GM18498 (cell line): ENCODE results near the gene KCNT1.

Source experiments
- ATAC-seq: cut with Tn5 transposase; IDR thresholded peaks from one replicate; pipeline ENCODE4 v1.9.1; 2021; ENCODE audit warnings: mild to moderate bottlenecking, moderate library complexity; ENCODE audit not compliant: unreplicated experiment

Gene KCNT1

DNA sequence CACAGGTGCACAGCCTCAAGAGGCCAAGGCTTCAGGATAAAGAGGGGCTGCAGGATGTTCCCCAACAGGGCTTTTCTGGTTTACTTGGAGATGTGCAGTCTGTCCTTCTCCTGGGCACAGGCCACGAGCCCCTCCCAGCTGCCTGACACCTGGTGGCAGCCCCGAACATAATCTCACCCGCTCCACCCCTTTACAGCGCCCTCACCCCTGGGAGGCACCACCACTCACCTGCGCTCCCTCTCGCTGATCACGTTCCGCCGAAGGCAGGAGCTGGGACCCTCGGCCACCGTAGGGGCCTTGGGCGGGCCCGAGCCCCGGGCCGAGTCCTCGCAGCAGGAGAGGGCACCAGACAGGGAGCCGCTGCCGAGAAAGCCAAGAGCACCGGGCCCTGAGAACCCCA is 3.2 kb upstream of the KCNT1 start:
- no peak for ATAC-seq

GRCh38 chr9:135699440-135699839 is 2.5 kb upstream of the KCNT1 start, which contains the start of gene SOHLH1:
Gene SOHLH1 (minus strand): TSS chr9:135699481. CDS start chr9:135699467, 14 bp downstream.
- ATAC-seq: no peak

- ATAC-seq: no peak
Measured at GRCh38 chr9:135700525-135700924, 1.5 kb upstream of the KCNT1 start.

DNA sequence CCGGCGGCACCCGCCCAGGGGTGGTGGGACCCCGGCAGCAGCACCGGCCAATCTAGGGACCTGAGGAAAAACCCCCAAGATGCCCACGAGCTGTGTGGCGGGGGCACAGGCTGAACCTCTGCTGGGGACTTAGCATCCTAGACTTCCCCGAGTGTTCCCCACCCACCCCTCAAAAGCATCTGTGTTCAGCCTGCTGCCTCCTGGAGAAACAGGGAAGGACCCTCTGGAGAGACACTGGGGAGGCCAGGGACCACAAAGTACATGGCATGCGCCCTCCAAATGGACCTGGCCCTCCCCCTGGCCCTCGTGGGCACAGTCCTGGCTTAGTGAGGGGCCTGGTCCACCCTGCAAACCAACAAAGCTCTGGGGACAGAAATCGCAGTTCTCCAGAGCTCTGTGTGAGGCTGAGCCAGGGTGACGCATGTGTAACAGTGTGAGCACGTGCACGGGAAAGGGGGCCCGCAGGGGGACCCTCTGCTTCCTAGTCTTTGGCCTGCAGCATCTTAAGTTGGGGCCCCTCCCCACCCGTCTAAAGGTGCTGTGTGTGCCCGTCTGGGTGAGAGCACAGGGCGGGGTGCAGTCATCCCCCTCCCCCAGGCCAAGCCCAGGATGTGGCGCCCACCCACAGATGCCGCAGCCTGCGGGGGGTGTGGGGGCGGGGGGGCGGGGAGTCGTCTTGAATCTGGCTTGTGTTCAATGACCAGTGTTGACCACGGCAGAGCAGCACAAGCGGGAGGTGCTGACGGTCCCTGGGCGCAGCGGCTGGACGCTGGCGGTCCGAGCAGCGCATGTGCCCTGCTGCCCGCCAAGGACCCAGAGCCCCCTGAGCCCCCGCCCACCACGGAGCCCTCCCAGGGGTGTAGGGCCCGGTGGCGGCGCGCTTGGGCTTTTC is 672 bp upstream of the KCNT1 start:
- no peak for ATAC-seq

- no peak for ATAC-seq
Measured at GRCh38 chr9:135703726-135704125, 1.7 kb downstream of the KCNT1 start.

DNA sequence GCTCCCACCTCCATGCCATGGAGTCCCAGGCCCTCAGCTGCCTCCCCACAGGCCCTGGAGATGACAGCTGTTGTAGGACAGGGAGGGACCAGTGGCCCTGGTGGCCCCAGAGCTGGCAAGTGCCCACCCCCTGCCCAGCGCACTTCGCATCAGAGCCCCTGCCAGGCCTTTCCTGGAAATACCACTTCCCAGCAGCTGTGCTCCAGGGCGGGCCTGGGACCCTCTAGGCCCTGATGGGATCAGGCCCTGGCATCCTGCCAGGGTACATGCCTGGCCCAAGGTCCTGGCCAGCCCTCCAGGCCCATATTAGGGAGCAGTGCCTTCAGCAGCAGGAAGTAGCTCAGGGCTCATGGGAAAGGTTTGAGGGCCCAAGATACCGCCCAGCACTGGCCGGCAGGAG is 2.5 kb downstream of the KCNT1 start:
- no peak for ATAC-seq

DNA sequence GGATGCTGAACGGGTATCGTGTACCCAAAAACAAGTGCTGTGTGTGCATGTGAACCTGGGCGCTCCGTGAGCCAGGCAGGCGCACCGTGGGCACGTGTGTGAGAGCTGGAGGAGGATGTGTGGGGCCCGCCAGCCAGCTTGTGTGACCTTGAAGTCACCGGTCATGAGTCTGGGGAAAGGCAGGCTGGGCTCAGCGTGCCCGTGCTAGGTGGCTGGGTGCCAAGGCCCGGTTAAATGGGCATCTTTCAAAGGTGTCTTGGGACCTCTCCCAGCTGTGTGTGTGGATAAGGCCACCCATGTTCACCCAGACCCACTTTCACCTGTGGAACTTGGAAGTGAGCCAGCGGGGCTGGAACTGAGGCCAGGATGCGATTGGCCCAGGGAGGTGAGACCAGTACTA is 3.4 kb downstream of the KCNT1 start:
- no peak for ATAC-seq

- no peak for ATAC-seq
Measured at GRCh38 chr9:135706288-135706687, 4.3 kb downstream of the KCNT1 start.

GRCh38 chr9:135707252-135708138 is 5.5 kb downstream of the KCNT1 start:
- no peak for ATAC-seq

- no peak for ATAC-seq
Measured at GRCh38 chr9:135708164-135708563, 6.2 kb downstream of the KCNT1 start.

GRCh38 chr9:135711391-135711790 is 9.4 kb downstream of the KCNT1 start:
- no peak for ATAC-seq

DNA sequence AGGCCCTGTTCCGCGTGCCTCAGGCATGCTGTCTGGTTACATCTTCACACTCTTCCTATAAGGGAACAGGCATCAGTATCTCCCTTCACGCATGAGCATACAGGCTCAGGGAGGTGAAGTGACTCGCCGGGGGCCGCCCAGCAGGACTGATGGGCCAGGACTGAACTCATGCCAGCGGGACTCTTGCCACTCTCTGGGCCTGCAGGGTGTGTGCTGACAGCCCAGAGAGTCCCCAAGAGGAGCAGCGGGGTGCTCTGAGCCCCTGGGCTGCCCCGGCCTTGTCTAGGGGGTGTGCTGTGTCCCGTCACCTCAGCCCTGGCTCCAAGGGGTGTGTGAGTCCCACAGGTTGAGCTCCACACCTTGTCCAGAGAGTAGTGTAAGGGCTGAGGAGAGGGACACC is 9.9 kb downstream of the KCNT1 start:
- ATAC-seq: no peak

GRCh38 chr9:135712613-135713295 is 10.8 kb downstream of the KCNT1 start:
- no peak for ATAC-seq

- ATAC-seq: no peak
Measured at GRCh38 chr9:135714242-135715055, 12.5 kb downstream of the KCNT1 start.

GRCh38 chr9:135715056-135715595 is 13.1 kb downstream of the KCNT1 start:
- ATAC-seq: no peak

- no peak for ATAC-seq
Measured at GRCh38 chr9:135716045-135716444, 14.1 kb downstream of the KCNT1 start.

DNA sequence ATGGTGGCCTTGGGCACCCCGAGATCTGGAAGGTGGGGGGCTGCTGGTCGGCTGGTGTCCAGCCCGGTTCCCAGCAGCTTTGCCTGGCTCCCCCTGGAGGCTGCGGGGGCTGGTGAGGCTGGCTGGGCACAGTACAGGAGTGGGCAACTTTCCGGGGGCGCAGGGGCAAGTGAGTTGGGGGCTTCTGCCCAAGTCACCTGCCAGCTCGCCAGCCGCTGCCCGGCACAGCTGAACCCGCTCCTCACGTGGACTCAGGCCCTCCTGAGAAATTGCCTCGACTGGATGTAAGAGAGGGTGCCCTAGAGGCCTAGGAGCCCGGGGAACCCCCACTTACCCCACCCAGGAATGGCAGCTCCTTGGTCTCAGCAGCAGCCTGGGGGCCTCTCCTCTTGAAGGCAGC is 15.4 kb downstream of the KCNT1 start:
- no peak for ATAC-seq

- no peak for ATAC-seq
Measured at GRCh38 chr9:135718616-135719015, 16.6 kb downstream of the KCNT1 start.

GRCh38 chr9:135719472-135719871 is 17.5 kb downstream of the KCNT1 start:
- ATAC-seq: no peak

DNA sequence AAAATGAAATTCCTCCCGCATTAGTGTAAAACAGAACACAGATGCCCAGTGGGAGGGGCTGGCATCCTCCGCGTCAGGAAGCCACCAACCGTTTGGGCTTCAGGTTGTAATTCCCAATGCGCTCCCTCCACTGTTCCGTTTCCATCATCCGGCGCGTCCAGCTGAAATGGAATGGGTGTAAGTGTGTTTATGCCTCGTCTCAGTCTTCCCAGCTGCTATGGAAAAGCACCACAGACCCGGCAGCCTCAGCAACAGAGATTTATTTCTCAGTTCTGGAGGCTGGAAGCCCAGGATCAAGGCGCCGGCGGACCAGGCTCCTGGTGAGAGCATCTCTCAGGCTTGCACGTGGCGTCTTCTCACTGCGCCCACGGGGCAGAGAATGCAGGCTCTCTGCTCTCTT is 20.4 kb downstream of the KCNT1 start:
- no peak for ATAC-seq
